GM12878 (cell line): Measurements from ENCODE around the gene GNPTAB. TPM values are rescaled to one million over a fixed set of nuclear protein-coding genes. Genes with fewer than 3 reads are reported as not detected.
A peak's percentile ranks its signal among the peaks of the same experiment; 100 is the strongest.

ENCODE experiments used
- ATF7 ChIP-seq: fragments of 450-650 bp; IDR thresholded peaks from 2 replicates; pipeline ENCODE4 v1.6.1; 2016; ENCODE audit warnings: low read depth, mild to moderate bottlenecking
- CREB1 ChIP-seq: IDR thresholded peaks from 2 replicates; pipeline ENCODE4 v1.6.1; 2012; ENCODE audit warnings: low read depth, mild to moderate bottlenecking, inconsistent platforms
- CTCF ChIP-seq, 3 experiments: IDR thresholded peaks in 2 of 3; conservative IDR thresholded peaks in 1 of 3; 2 replicates each; pipeline ENCODE4 v1.5.1; 2011; ENCODE audit warnings: low read depth in 3 of 3, low read length in 3 of 3, mild to moderate bottlenecking in 3 of 3, control low read depth in 2 of 3, moderate library complexity in 2 of 3, inconsistent platforms in 1 of 3, mixed read lengths in 1 of 3; ENCODE audit not compliant: control insufficient read depth in 2 of 3, insufficient read depth in 1 of 3; ENCODE audit errors: extremely low read depth in 1 of 3
- EP300 ChIP-seq, 2 experiments: fragments of 150-350 bp in 1 of 2; IDR thresholded peaks; 2 replicates each; pipeline ENCODE4 v1.6.1; 2011 to 2012; ENCODE audit warnings: low read depth in 2 of 2, low read length in 2 of 2, borderline replicate concordance in 1 of 2, improper control_type of control experiment in 1 of 2, inconsistent platforms in 1 of 2; ENCODE audit not compliant: control insufficient read depth in 1 of 2
- FOXK2 ChIP-seq: fragments of 450-650 bp; IDR thresholded peaks from 2 replicates; pipeline ENCODE4 v1.6.1; 2017; ENCODE audit warnings: mild to moderate bottlenecking, moderate library complexity
- MYB ChIP-seq: fragments of 150-350 bp; IDR thresholded peaks from 2 replicates; pipeline ENCODE4 v1.6.1; 2014; ENCODE audit warnings: mild to moderate bottlenecking, low read depth, low read length, borderline replicate concordance
- POLR2A ChIP-seq: IDR thresholded peaks from 2 replicates; pipeline ENCODE4 v1.6.1; 2011; ENCODE audit warnings: low read depth, mild to moderate bottlenecking, low read length
- RCOR1 ChIP-seq: conservative IDR thresholded peaks from 2 replicates; pipeline ENCODE4 v1.6.1; 2012; ENCODE audit warnings: low read depth, low read length, improper control_type of control experiment
- SIX5 ChIP-seq: IDR thresholded peaks from 2 replicates; pipeline ENCODE4 v1.6.1; 2011; ENCODE audit warnings: mild to moderate bottlenecking, low read depth, low read length, moderate library complexity; ENCODE audit not compliant: severe bottlenecking
- SMC3 ChIP-seq: IDR thresholded peaks from 2 replicates; pipeline ENCODE4 v1.6.1; 2011; ENCODE audit warnings: low read length, improper control_type of control experiment, borderline replicate concordance
- polyA plus RNA-seq, 11 experiments: library from polyadenylated mRNA; depleted of rRNA in 4 of 11; unstranded in 6 of 11; stranded (reverse) in 5 of 11; fragments of >200 nt; fragmentation: Nextera tagmentation in 4 of 11; fragmentation: Illumina TruSeq in 1 of 11; extraction: Ambion mirVana in 4 of 11; extraction: Trizol in 1 of 11; gene quantifications; 1 replicate in 1 of 11; 2 replicates in 10 of 11; pipeline versions ENCODE4 v1.2.1 to v1.2.3, GENCODE V29; 2011 to 2016; ENCODE audit warnings: inconsistent platforms in 2 of 11, missing spikeins in 2 of 11, low read depth in 1 of 11
- total RNA-seq, 4 experiments: library from RNA; depleted of rRNA in 3 of 4; stranded (reverse); fragments of >200 nt in 3 of 4; fragmentation: Illumina TruSeq in 1 of 4; extraction: Trizol in 1 of 4; gene quantifications; 2 replicates each; pipeline versions ENCODE4 v1.2.1 to v1.2.3, GENCODE V29; 2013 to 2021
- TF ChIP-seq, protein P1 (sequence below): fragments of 450-650 bp; formaldehyde crosslinking; IDR thresholded peaks from 2 replicates; pipeline ENCODE4 v1.4.0; 2022; ENCODE audit warnings: mild to moderate bottlenecking, moderate library complexity
- TF ChIP-seq, protein P2 (sequence below): fragments of 450-650 bp; IDR thresholded peaks from 2 replicates; pipeline ENCODE4 v1.6.1; 2016; ENCODE audit warnings: mild to moderate bottlenecking
- TF ChIP-seq, protein P3 (sequence below): fragments of 450-650 bp; IDR thresholded peaks from 2 replicates; pipeline ENCODE4 v1.6.1; 2017; ENCODE audit warnings: mild to moderate bottlenecking, moderate library complexity

GNPTAB gene
- total and polyA plus RNA-seq, 10 of the 15 experiments (the other 5 are each of a cell fraction or from before 2014, with no cell fraction given), result 9.8 to 38.9 (median 35.3) TPM

GRCh38 chr12:101839324-101840283 is 8.8 kb upstream of the GNPTAB start (continued):
- TF ChIP-seq, protein P1, sequence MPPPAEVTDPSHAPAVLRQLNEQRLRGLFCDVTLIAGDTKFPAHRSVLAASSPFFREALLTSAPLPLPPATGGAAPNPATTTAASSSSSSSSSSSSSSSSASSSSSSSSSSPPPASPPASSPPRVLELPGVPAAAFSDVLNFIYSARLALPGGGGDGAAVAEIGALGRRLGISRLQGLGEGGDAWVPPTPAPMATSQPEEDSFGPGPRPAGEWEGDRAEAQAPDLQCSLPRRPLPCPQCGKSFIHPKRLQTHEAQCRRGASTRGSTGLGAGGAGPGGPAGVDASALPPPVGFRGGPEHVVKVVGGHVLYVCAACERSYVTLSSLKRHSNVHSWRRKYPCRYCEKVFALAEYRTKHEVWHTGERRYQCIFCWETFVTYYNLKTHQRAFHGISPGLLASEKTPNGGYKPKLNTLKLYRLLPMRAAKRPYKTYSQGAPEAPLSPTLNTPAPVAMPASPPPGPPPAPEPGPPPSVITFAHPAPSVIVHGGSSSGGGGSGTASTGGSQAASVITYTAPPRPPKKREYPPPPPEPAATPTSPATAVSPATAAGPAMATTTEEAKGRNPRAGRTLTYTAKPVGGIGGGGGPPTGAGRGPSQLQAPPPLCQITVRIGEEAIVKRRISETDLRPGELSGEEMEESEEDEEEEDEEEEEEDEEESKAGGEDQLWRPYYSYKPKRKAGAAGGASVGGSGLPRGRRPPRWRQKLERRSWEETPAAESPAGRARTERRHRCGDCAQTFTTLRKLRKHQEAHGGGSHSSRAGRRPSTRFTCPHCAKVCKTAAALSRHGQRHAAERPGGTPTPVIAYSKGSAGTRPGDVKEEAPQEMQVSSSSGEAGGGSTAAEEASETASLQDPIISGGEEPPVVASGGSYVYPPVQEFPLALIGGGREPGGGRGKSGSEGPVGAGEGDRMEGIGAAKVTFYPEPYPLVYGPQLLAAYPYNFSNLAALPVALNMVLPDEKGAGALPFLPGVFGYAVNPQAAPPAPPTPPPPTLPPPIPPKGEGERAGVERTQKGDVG, result no peak
- TF ChIP-seq POLR2A (no peak), SIX5 (no peak), RCOR1 (no peak), EP300 (IDR thresholded peaks at IDR 0.05; ENCODE audit: borderline replicate concordance in 1 of 2, control insufficient read depth in 1 of 2, low read depth in 2 of 2, low read length in 2 of 2) (no peak), CREB1 (no peak), ATF7 (0 out of 2 replicates have a peak, but pooled peaks have one; percentile 25), FOXK2 (no peak), MYB (no peak), SMC3 (peak; percentile 64), CTCF (IDR thresholded peaks at IDR 0.05 in 2 of 3, conservative IDR thresholded peaks at IDR 0.05 in 1 of 3; ENCODE audit: control insufficient read depth in 2 of 3, extremely low read depth in 1 of 3, insufficient read depth in 1 of 3, low read depth in 3 of 3, low read length in 3 of 3) (peak; percentile 76 to 86 (median 80))
- TF ChIP-seq, protein P2, sequence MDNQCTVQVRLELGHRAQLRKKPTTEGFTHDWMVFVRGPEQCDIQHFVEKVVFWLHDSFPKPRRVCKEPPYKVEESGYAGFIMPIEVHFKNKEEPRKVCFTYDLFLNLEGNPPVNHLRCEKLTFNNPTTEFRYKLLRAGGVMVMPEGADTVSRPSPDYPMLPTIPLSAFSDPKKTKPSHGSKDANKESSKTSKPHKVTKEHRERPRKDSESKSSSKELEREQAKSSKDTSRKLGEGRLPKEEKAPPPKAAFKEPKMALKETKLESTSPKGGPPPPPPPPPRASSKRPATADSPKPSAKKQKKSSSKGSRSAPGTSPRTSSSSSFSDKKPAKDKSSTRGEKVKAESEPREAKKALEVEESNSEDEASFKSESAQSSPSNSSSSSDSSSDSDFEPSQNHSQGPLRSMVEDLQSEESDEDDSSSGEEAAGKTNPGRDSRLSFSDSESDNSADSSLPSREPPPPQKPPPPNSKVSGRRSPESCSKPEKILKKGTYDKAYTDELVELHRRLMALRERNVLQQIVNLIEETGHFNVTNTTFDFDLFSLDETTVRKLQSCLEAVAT, result 0 out of 2 replicates have a peak, but pooled peaks have one; percentile 30
- TF ChIP-seq, protein P3, sequence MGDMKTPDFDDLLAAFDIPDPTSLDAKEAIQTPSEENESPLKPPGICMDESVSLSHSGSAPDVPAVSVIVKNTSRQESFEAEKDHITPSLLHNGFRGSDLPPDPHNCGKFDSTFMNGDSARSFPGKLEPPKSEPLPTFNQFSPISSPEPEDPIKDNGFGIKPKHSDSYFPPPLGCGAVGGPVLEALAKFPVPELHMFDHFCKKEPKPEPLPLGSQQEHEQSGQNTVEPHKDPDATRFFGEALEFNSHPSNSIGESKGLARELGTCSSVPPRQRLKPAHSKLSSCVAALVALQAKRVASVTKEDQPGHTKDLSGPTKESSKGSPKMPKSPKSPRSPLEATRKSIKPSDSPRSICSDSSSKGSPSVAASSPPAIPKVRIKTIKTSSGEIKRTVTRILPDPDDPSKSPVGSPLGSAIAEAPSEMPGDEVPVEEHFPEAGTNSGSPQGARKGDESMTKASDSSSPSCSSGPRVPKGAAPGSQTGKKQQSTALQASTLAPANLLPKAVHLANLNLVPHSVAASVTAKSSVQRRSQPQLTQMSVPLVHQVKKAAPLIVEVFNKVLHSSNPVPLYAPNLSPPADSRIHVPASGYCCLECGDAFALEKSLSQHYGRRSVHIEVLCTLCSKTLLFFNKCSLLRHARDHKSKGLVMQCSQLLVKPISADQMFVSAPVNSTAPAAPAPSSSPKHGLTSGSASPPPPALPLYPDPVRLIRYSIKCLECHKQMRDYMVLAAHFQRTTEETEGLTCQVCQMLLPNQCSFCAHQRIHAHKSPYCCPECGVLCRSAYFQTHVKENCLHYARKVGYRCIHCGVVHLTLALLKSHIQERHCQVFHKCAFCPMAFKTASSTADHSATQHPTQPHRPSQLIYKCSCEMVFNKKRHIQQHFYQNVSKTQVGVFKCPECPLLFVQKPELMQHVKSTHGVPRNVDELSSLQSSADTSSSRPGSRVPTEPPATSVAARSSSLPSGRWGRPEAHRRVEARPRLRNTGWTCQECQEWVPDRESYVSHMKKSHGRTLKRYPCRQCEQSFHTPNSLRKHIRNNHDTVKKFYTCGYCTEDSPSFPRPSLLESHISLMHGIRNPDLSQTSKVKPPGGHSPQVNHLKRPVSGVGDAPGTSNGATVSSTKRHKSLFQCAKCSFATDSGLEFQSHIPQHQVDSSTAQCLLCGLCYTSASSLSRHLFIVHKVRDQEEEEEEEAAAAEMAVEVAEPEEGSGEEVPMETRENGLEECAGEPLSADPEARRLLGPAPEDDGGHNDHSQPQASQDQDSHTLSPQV, result no peak
